Measurements from ENCODE around the gene APOA4.

The APOA4 gene

DNA sequence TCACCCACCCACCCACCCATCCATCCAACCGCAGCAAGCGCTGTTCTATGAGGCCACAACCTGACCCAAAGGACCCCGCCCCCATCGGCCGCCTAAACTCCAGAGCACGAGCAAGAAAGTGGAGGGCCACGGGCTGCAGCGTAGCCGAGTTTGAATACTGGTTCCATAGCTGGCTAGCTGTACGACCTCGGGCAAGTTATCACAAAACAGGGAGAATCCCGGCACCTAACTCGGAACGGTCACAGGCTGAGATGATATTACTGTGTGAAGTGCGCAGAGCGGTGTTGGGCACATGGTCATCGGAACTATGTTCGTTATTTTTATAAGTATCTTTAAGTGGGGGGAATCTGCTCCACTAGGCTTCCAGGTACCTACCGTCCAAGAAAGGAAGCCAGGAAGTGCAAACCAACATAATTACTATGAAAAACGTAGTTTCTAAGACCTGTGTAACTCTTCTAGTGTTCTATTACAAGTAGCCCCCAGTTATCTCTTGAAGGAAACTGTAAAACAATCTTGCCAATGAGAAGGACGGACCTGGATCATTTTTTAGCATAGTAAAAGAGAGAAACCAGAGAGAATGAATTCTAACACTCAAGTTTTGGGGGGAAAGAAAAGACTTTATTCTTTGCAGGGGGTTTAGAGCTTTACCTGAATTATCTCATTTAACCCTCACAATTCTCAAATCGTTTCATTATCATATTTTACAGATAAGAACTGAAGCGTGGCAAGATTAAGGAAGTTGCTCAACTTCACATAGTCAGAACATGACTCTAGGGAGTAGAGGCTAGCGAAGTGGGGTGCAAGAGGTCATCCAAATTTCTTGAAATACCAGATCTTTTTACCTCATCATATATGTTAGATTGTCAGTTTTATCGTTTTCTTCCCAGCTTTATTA is 49.7 kb downstream of the APOA4 start:
- no peak for DNase-seq

DNA sequence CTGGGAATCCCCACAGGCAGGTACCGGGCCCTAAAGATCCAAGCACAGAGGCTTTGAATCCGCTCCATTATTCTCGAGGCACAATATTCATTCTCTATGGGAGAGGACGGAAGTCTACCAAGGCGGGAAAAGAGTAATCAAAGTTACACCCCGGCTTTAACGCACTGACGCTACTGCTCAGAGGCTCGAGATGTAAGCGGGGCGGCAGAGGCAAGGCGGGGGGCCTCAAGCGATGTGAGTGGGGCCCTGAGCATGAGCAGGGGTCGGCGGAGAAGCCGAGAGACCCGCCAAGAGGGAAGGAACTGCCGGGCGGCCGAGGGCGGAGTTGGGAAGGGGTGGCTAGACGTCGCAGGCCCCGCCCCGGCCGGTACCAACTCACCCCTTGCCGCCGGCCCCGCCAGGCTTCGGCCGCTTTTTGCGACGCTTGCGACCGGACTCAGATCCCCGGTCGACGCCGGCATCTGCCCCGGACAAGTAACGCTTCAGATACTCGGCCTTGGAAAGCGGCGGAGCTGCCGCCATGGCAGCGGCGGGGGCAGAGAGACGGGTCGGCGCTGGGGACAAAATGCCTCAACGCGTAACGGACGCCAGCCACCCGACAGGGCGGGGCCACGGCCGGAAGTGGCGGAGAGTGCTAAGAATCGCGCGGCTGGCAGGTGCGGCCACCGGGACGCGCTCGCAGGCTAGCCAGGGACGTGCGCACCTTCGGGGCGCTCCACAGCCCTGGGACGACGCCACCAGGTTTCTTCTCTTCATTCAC is 50.5 kb downstream of the APOA4 start, which contains the start of gene BUD13:
TSS of gene BUD13 (minus strand) at position 545 of the 760 bp plus-strand sequence. CDS start at position 522, 23 bp downstream.
- peak; percentile 98 for DNase-seq

DNA sequence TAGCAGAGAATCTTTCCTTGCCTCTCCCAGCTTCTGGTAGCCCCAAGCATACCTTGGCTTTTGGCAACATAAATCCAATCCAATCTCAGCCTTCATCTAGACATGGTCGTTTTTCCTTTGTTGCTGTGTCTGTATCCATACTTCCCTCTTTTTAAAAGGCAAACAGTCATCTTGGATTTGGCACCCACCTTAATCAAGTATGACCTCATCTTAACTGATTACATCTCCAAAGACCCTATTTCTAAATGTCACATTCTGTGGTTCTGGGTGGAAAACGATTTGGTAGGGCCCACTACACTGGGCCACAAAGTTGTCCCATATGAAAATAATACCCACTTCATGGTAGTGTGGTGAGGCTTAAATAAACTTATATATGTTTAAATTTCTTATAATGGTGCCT is 51.2 kb downstream of the APOA4 start:
- DNase-seq: no peak
